HG03575 (cell line): ENCODE measurements around the gene TRIP10.
A peak's percentile ranks its signal among the peaks of the same experiment; 100 is the strongest.
"Not testable (repeated sequence)": the region's sequence is repeated elsewhere in the genome, so short reads cannot be mapped to it uniquely, and the experiment has no call there.

ENCODE experiments used
- ATAC-seq: cut with Tn5 transposase; IDR thresholded peaks from one replicate; pipeline ENCODE4 v1.9.1; 2021; ENCODE audit not compliant: unreplicated experiment, insufficient number of reproducible peaks, low FRiP score; ENCODE audit errors: extremely low read depth

TRIP10 gene

GRCh38 chr19:6737873-6738786 lies 1.4 kb upstream of the TRIP10 start:
- ATAC-seq = peak; percentile 6

DNA sequence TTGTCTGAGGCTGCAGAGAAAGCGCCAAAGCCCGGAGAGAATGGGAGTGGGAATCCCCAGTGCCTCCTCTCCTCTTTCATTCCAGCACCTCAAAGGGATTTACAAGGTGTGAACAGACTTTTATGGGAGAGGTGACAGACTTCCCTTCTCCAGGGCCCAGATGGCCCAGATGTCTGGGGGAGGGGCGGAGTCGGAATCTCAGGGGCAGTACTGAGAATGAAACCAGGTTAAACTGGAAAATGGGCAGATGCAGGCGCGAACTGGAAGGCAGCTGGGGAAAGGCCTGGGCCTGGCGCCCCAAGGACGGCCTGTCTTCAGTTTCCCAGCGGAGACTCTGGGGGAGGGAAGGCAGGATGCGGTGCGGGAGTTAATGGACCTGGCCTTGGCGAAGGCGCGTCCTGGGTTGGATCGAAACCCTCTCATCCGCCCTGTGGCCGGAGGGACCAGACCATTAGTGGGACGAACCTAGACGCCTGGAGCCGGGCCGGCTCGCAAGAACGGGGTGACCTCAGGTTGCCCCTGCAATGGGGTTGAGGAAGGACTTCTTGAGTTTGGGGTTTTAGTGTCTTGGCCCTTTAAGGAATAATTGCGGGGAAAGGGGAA lies 592 bp upstream of the TRIP10 start:
- ATAC-seq = no peak

DNA sequence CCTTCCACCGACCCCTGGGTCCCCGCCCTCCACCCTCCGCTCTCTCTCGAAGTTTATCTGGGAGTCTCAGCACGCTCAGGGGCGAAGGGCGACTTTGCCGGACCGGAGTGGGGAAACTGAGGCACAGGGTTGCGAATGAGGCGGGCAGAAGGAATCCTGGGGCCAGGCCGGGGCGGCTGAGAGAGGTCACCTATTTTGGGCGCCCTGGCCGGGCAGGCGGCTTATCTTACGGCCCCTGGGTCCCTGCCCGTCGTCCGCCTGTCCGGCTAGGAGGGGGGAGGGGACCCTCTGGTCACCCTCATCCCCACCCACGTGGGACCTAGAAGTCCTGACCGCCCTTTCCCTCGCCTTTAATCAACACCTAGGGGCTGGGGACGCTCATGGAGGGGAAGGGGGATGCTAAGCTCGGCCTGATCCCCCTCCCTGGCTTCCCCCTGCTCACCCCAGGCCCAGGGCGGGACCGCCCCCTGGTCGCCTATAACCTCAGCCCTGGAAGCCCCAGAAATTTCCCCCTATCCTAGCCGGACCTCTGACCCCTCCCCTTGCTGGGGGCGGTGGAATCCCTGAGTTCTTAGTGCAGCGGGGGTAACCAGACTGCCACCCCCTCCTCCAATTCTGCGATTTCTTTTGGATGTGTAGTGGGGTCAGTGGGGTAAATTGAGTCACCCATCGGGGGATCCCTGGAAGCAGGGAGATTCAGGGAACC lies 556 bp downstream of the TRIP10 start:
- ATAC-seq = no peak

DNA sequence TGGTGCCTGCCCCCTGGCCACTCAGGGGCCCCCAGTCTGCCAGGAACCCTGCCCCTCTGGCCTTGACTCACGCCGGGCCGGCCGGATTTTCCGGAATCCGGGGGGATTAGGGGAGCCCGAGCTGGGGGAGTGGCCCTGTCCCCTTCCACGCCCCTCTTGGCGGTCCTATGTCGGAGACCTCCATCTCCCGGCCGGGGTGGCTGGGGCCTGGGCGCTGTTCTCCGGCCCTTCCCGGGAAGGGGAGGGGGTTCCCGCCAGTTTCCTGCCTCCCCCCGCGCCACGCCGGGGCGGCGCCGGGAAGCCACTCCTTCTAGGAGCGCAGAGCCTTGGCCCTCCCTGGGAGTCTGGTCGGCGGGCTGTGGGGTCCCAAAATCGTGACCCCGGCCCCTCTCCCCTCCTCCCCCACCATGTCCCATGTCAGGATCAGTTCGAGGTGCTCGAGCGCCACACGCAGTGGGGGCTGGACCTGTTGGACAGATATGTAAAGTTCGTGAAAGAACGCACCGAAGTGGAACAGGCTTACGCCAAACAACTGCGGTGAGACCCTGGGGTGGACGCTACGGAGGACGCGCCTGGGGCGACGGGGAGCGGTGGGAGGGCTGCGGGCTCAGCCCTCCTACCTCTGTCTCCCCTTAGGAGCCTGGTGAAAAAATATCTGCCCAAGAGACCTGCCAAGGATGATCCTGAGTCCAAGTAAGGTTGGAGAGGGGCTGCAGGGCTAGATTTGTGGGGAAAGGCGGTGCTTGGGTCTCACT lies 1.3 kb downstream of the TRIP10 start:
- no peak for ATAC-seq

DNA sequence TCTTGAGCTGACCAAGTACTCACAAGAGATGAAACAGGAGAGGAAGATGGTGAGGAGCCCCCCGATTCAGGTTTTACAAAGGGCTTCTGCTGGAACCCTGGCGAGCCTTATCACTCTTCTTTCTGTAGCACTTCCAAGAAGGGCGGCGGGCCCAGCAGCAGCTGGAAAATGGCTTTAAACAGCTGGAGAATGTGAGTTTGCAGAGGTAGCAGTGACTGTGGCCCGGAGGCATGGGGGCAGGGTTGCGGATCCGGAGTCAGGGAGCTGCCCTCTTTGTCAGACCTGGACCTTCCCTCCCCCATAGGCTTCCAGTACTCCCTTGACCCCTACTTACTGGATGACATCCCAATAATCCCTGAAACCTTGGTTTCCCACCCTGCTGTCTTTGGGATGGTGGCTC lies 3.6 kb downstream of the TRIP10 start:
- no peak for ATAC-seq

- ATAC-seq = no peak
Measured at GRCh38 chr19:6743714-6744380, 4.4 kb downstream of the TRIP10 start.

- ATAC-seq = no peak
Measured at GRCh38 chr19:6744381-6745301, 5.2 kb downstream of the TRIP10 start.

GRCh38 chr19:6745965-6746364 lies 6.5 kb downstream of the TRIP10 start:
- ATAC-seq = no peak

GRCh38 chr19:6748543-6748942 lies 9.1 kb downstream of the TRIP10 start:
- not testable (repeated sequence) for ATAC-seq

GRCh38 chr19:6750062-6750461 lies 10.6 kb downstream of the TRIP10 start:
- no peak for ATAC-seq

- ATAC-seq = no peak
Measured at GRCh38 chr19:6751189-6751588, 11.7 kb downstream of the TRIP10 start.

DNA sequence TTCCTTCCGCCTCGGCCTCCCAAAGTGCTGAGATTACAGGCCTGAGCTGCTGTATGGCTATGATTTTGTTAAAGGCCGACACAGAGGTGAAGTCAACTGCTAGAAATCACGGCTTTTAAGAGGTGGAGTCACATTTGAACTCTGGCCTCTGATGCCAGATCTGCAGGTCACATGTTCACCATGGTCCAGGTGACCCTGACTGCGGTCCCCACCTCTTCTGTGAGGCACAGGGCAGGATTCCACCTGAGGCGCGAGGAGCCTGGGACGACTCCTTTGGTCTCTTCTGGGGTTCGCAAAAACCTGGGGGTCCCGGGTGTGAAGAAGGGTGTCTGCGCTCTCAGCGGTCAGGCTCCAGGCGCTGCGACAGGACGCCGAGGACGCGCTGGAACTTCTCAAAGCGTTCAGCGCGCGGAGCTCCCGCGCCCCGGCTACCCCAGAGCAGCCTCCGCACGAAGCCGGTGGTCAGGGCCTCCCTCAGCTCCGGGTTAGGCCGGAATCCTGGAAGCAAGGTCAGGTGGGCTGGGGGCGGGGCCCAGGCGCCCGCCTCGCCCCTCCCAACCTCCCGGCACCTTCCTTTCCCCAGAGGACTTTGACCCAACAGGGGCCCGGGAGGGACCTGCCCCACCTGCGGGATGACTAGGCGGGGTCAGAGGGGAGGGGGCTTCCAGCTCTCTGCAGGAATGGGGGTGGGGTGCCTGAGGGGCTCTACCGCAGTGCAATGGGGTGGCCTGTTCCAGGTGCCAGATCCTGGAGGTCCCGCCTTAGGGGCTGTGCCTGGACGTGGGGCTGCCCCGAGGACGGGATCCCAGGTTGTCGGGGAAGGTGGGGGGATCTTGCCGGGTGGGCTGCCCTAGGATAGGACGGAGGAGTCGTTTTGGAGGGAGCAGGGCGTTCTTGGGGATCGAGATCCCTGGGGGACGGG lies 13.0 kb downstream of the TRIP10 start:
- no peak for ATAC-seq

GRCh38 chr19:6753178-6754031 lies 13.9 kb downstream of the TRIP10 start:
- no peak for ATAC-seq

- ATAC-seq = no peak
Measured at GRCh38 chr19:6754136-6754535, 14.7 kb downstream of the TRIP10 start.

DNA sequence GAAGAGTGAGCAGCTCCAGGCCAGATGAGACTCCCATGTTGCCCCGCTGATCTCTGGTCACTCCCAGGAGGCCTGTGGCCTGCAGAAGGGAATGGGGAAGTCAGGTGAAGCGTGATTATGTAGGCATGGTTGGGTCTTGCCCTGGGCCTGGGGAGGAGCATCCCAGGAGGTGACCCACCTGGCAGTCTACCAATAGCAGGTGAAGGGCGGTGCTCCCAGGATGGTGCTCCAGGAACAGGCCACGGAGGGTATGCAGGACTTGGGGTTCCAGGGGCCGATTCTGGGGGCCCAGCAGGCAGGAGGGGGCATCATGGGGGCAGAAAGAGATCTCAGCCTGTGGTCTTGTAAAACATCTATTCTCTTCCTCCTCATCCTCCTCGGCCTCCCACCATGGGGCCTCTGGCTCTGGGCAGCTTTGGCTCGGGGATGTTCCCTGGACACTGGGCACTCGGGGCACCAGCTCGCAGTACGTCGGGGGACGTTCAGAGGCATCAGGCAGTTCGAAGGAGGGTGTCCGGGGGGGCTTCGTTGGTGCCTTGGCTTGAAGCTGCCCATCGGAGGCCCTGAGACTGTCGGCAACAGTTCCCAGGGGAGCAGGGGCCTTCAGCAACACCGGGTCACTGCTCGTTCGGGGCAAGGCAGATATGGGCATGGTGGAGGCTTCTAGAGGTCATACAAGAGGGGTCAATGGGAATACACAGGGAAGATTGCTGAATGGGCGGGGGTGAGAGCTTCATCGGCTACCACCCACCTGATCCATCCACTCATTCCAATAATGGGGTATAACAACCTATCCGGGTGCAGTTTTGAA lies 15.4 kb downstream of the TRIP10 start:
- ATAC-seq = no peak
